ENCODE results near the gene ADCK2.
A peak's percentile ranks its signal among the peaks of the same experiment; 100 is the strongest.
"Not testable (repeated sequence)": the region's sequence is repeated elsewhere in the genome, so short reads cannot be mapped to it uniquely, and the experiment has no call there.

The ADCK2 gene

GRCh38 chr7:140696024-140696679 lies 23.4 kb downstream of the ADCK2 start:
- peak; percentile 88 to 95 for DNase-seq

DNA sequence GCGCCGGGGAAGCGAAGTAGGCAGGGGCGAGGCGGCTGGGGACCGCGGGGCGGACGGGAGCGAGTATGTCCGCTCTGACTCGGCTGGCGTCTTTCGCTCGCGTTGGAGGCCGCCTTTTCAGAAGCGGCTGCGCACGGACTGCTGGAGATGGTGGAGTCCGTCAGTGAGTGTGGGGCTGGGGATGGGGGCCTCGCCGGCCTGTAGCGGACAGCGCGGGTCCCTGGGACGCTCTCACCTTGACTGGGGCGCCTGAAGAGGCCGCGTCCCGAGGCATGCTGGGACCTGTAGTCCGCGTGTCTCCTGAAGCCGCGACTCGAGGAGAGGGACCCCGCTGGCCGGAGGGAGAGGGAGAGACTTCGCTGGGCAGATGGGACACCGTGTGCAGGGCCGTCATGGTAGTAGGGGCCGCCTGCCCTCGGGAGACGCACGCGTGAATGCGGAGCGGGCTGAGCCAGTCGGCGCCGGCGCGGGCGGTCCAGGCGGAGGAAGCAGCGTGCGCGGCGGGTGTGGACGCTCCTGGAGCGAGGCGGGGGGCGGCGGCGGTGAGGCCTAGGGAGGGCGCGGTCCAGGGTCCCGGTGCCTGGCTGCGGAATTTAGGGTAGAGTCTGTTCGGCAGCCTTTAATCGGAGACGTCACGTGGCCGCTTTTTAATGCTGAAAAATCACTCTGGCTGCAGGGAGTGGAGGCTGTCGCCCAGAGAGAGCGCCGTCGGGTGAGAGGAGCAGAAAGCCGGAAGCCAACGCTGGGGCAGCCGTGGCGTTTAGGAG lies 24.1 kb downstream of the ADCK2 start, which contains the start of gene NDUFB2:
NDUFB2 (plus strand) TSS at position 29 of the 767 bp plus-strand sequence; CDS start at position 66, 37 bp downstream.
- DNase-seq = peak; percentile 59 to 64

DNA sequence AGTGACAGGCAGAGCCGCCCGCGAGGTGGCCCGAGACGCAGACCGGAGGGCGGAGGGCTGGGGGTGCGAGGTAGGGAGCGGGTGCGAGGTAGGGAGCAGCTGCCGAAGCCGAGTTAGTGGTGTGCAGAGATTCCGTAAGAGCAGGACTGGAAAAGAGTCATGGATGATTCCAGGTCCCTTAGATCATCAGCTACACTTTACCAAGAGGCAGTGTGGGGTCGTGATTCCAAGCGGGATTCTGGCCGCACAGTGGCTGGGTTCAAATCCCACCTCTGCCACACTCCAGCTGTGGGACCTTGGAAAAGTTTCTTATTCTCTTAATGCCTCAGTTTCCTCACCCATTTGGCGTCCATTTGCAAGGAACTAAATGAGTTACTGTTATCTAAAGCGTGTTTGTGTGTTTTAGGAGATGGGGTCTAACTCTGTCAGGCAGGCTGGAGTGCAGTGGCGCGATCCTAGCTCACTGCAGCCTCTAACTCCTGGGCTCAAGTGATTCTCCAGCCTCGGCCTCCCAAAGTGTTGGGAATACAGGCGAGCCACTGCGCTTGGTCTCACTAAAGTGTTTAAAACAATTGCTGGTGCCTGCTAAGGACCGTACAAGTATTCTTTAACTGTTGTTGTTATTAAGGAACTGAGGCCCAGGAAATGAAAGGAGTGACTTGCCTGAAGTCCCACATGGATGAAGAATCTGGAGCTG lies 24.9 kb downstream of the ADCK2 start:
- DNase-seq = no peak

DNA sequence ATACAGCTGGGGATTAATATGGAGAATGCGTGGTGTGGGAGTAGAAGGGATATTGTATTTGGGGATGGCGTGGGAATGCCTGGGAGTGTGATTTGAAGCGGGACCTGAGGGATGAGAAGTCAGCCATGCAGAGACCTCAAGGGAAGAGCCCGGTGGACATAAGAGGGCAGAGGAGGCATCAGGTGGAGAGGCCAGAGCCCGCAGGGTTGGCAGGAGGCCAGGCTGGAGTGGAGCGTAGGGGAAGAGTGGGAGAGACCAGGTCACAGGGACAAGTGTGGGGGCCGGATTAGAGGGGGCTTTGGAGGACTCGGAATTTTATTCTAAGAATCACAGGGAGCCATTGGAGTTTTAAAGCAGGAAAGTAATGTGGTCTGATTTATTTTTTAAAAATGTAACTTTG lies 25.7 kb downstream of the ADCK2 start:
- DNase-seq = no peak

DNA sequence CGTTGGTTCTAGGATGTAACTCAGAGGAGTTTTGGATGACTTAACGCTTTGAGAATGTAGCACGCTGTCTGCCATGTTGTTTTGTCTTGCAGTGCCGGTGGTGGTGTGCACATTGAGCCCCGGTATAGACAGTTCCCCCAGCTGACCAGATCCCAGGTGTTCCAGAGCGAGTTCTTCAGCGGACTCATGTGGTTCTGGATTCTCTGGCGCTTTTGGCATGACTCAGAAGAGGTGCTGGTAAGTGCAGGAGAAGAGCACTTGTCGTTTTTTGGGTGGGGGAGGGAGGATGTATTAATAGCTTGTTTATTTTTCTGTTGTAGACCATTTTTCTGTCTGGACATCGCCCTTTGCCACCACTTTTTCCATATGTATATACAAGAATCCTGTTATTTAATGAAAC lies 30.0 kb downstream of the ADCK2 start:
- DNase-seq = no peak

GRCh38 chr7:140704205-140704604 lies 31.5 kb downstream of the ADCK2 start:
- DNase-seq = no peak

- no peak for DNase-seq
Measured at GRCh38 chr7:140707132-140707531, 34.4 kb downstream of the ADCK2 start.

GRCh38 chr7:140708764-140709163 lies 36.0 kb downstream of the ADCK2 start:
- not testable (repeated sequence) for DNase-seq

DNA sequence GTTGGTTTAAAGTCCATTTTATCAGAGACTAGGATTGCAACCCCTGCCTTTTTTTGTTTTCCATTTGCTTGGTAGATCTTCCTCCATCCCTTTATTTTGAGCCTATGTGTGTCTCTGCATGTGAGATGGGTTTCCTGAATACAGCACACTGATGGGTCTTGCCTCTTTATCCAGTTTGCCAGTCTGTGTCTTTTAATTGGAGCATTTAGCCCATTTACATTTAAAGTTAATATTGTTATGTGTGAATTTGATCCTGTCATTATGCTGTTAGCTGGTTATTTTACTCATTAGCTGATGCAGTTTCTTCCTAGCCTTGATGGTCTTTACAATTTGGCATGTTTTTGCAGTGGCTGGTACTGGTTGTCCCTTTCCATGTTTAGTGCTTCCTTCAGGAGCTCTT lies 39.6 kb downstream of the ADCK2 start:
- not testable (repeated sequence) for DNase-seq

DNA sequence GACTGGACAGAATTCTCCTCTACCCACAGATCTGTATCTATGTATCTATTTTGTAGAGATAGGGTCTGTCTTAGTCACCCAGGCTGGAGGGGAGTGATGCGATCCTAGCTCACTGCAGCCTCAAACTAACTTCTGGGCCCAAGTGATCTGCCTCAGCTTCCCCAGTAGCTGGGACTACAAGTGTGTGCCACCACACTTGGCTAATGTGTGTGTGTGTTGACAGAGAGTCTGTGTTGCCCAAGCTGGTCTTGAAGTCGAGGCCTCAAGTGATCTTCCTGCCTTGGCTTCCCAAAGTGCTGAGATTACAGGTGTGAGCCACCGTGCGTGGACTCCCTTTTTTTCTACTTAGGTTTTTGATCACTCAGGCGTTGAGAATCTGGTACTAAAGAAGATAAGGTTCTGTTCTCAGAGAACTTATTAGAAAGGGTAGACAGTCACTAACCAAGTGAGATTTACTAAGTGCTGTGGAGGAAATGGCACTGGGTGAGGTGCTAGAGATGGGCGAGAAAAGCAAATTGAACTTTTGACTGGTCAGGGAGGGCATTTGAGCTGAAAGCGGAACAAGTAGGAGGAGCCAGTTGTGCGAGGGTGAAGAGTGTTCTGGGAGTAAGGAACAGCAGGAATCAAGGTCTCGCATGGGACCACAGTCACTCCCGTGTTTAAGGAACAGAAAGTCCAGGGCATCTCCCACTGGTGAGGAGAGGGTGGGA lies 41.7 kb downstream of the ADCK2 start:
- DNase-seq = no peak

GRCh38 chr7:140719721-140720120 lies 47.0 kb downstream of the ADCK2 start:
- peak; percentile 29 to 34 for DNase-seq

- DNase-seq = no peak
Measured at GRCh38 chr7:140722254-140722653, 49.5 kb downstream of the ADCK2 start.

DNA sequence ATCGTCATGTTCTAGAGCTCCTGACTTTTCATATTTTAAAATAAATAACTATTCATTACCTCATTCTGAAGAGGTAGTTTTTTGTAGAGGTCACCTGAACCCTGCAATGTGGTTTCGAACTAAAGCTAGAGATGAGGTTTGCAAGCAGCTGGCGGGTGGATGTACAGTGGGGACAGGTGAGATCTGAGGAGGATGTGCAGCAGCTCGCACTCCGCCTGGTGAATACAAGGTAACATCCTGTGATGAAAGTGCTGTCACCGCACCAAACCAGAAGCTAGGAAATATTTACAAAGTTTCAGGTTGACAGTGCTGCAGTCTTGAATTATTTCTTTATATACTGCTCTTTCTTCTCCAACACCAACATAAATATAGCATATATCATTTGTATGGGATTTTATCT lies 50.3 kb downstream of the ADCK2 start:
- no peak for DNase-seq

DNA sequence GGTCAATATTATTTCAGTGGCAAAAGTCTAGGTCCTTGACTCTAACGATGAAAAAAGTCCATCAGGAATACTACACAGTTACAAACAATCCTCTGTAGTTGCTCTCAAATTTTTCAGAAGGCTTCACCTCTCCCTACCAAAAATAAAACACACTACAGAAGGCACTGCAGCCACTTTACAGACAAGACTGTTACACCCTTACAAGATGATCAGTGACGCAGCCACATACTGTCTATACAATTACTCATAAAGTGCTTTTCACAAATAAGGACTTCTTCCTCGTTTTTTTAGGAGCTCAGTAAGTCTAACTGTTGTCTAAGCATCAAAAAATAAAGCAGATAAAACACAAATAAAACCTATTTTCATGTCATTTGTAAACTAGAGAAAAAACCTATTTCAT lies 50.8 kb downstream of the ADCK2 start:
- DNase-seq = no peak

GRCh38 chr7:140724706-140725105 lies 52.0 kb downstream of the ADCK2 start:
- DNase-seq = no peak

DNA sequence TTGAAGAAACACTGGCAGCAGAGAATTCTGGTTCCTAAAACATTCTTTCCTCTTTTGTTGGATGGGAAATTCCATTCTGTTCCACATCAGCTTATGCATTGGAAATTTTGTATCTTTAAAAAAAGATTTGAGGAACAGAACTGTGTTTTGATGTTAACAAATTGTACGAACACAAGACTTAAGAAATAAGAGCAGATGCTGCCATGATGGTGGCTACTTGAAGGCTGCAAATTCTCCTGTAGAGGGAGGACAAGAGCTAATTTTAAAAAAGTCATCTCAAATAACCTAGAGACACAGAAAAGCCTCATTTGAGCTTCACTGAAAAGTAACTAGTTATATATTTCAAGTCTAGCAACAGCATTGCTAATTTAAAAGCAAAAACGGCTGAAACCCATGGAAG lies 53.5 kb downstream of the ADCK2 start:
- peak; percentile 38 to 68 for DNase-seq

GRCh38 chr7:140732416-140732815 lies 59.7 kb downstream of the ADCK2 start:
- DNase-seq = no peak

- DNase-seq = no peak
Measured at GRCh38 chr7:140734096-140734495, 61.4 kb downstream of the ADCK2 start.

- DNase-seq = no peak
Measured at GRCh38 chr7:140734729-140735128, 62.0 kb downstream of the ADCK2 start.

DNA sequence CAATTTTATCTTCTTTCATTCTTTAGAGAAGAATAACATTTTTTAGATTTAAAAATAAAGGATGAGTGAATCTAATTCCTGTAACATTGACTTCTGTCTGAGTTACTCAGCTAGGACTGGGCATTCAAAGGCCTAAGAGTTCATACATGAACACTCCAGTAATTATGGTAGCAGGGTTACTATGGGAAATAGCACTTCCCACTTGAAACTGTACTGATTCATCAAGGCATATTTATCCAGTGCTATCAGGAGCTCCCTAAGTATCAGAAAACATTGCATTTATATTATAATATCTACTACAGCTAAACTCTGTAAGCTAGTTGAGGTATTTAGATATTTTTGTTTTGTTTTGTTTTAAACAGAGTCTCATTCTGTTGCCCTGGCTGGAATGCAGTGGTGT lies 65.5 kb downstream of the ADCK2 start:
- DNase-seq = no peak

DNA sequence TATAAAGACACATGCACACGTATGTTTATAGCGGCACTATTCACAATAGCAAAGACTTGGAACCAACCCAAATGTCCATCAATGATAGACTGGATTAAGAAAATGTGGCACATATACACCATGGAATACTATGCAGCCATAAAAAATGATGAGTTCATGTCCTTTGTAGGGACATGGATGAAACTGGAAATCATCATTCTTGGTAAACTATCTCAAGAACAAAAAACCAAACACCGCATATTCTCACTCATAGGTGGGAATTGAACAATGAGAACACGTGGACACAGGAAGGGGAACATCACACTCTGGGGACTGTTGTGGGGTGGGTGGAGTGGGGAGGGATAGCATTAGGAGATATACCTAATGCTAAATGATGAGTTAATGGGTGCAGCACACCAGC lies 70.5 kb downstream of the ADCK2 start:
- not testable (repeated sequence) for DNase-seq

- DNase-seq = no peak
Measured at GRCh38 chr7:140744005-140744404, 71.3 kb downstream of the ADCK2 start.

Measured in inflammatory macrophage treated with lipopolysaccharide for 1 hour (primary cell).